Left forelimb (tissue), 1 donor: Measurements from ENCODE around the gene ITGB6.

Source experiments
- DNase-seq: peaks from one replicate; pipeline ENCODE4 v3.0.0-alpha.2; 2018; ENCODE audit warnings: low spot score

The ITGB6 gene

GRCh38 chr2:160199683-160200389 lies at the start of gene ITGB6:
ITGB6 (minus strand) TSS chr2:160200272; CDS start chr2:160200063, 209 bp downstream.
- DNase-seq, result no peak

DNA sequence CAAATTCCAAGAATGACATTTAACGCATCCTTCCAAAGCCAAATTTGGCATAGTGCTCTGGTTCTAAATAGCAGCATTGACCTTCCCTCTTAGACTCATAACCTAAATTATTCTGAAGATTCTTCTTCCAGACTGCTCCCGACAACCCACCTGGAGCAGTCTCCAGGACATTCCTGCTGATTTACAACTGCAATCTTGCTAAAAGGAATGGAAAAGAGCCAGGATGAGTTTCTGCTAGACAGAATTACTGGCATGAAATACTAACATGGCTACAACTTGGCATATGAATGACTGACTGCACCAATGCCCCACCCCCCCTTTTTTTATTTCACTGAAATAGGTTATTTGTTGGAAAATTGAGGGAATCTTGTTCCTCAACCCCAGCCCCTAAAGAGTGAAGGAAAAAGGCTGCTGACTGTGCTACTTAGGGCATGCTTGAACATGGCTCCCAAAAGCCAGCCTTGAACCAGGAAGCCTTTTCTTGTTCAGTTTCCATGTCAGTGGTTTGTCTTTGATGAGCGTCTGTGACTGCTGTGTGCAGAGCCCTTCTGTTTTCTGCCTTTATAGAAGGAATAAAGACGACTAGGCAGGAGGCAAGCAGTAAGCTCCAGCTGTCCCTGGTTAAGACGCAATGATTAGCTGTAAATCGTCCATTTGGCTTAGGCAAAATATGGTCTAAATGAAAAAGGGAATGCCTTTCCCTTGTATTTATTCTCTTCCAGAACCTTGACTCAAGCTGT lies 47.4 kb upstream of the ITGB6 start:
- DNase-seq, result no peak

DNA sequence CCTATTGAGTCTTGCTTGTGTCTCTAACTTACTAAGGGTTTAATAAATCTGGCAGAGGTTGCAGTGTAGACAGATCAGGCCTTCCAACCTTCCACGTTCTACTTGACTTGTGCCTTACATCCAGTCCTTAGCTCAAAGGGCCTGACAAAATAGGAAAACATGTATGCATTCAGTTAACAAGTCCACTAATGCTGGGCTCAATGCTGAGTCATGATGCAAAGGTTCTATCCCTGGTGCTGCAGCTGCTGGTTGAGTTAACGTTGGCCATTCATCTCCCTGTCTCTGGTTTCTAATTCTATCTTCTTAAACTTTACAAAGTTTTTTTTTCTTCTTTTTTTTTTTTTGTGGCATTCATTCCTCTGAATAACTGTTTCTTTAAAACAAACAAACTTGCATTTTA lies 46.3 kb upstream of the ITGB6 start:
- DNase-seq, result no peak

- no peak for DNase-seq
Measured at GRCh38 chr2:160245614-160246155, 45.6 kb upstream of the ITGB6 start.

- DNase-seq, result no peak
Measured at GRCh38 chr2:160242893-160243564, 43.0 kb upstream of the ITGB6 start.

DNA sequence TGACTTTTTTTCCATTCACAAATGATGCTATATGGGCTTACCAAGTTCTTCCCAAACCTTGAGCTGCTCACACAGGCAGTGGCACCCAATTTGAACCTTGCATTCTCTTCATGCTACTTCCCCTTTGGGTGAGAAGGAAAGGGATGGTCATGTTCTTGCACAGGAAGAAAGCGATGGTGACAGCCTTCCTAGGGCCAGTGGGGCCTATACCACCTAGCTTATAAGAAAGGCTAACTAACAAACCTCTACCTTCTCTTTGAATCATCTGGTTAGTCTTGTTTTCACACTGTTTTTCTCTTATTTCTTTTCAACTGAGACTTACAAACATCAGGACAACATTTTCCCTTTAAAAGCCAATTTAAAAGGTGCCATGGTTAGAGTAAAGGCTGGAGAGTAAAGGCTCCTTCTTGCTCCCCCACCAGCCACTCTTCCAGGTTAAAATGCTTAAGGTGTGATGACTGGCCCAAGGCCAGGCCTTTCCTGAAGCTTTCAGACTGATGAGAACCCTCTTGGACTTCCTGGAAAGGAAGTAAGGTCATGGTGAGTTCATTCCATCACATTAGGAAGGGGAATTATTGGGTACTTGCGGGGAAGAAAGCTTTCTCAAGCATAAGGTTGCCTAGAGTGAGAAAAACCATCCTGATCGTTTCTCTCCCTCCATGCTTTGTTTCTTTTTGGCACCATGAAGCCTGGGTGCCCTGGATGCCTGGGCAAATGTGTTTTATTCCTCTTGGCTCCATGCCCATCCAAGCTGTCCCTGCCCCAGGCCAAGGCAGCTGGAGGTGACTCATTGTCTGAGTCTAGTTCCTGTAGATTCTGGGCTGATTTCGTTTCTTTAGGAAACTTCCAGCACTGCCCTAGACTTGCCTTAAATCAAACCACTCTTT lies 41.4 kb upstream of the ITGB6 start:
- DNase-seq, result no peak

GRCh38 chr2:160239436-160239835 lies 39.4 kb upstream of the ITGB6 start:
- DNase-seq, result no peak

DNA sequence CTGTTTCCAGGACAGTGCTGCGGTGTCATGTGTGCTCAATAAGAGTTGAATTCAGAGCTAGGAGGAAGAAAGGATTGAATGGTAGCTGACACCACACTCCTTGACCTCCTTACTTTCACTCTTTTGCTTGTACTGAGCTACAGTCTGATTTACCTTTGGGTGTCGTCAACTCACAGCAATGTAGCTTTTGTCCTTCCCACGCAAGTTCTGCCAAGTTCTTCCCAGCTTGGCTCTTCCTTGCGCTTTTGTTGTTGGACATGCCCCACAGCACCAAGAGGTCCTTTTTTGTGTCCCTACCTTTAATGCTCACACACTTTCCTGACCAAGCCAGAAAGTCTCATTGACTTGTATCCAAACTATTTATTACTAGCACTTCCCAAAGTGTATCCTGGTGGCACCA lies 38.3 kb upstream of the ITGB6 start:
- no peak for DNase-seq

DNA sequence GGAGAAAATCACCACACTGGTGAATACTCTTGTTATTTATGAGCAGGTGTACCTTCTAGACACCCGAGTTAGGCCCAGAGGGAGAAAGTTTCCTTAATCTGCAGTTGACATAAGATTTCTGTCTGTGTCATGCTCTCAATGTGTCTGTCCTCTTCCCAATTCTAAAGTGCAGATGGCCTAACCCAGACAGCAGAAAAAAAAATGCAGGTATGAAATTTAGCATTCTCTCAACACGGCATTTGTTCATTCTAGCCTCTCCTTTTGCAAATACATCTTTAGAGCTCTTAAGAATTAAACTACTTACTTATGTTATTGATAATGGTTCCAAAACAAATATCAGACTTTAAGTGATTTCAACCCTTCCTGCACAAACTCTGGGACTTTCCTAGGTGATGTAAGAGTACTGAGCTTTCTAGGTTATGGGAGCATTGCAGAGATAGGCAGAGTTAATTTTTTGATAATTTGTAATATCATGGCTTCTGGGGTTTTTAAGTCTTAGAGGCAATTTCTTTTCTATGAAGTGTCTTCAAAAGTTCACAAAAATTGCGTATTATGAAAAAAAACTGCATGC lies 32.9 kb upstream of the ITGB6 start:
- no peak for DNase-seq

DNA sequence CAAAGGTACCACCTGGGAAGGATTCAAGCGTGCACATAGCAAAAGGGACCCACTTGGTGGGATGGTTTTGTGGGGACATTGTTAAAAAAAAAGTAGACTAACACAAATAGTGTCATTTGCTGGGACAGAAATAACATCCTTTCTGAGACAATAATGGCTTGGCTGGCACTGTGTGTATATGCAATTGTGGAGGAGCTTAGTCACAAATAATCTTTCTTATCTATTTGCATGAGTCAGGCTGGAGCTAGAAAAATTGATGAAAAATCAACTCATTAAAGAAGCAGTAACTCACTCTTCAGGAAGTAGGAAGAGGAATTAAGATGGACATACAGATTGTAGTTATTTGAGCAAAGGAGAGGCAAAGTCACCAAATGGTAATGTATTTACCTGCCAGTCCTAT lies 29.5 kb upstream of the ITGB6 start:
- no peak for DNase-seq

- DNase-seq, result no peak
Measured at GRCh38 chr2:160228141-160228917, 28.3 kb upstream of the ITGB6 start.

DNA sequence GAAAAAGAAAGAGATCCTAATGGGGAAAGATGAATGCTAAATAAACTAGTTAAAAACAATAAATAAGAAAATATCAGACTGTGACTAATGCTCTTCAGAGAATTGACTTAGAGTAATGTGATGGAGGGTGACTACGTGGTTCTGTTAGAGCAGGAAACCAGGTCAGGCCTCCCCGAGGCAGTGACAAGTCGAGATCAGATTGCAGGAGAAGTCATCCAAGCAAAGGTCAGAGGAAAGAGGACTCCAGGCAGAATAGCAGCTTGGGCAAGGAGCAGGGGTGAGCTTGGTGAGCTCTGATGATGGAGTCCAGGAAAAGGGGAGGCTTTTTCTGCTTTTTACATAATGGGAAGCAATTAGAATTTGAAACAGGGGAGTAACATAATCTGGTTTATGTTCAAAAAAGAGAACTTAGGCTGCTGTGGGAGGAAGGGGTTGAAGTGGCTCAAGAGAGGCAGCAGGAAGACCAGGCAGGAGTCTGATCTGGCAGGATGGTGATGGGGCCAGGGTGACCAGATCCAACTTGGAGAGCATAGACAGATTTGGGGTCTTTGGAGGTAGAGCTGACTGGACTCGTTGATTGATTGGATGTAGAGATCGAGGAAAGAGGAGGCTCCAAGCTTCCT lies 27.3 kb upstream of the ITGB6 start:
- no peak for DNase-seq

- no peak for DNase-seq
Measured at GRCh38 chr2:160226367-160226766, 26.3 kb upstream of the ITGB6 start.

DNA sequence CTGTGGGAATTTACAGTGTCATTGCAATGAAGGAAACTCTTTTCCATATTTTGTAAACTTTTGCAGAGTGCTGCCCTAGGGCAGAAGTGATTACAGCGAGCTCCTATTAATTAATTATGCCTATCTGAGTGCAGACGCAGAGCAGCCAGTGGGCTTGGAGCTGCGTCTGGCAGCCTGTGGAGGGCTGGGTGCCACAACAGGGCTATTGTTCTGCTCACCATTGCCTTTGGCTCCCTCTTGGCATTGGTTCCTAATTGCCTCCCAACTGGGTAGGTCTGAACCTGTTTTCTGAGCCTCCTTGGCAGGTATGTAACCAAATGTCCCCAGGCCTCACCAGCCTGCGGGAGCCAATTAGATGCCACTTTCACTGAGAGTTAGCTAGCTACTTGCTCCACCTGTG lies 25.6 kb upstream of the ITGB6 start:
- DNase-seq, result no peak

DNA sequence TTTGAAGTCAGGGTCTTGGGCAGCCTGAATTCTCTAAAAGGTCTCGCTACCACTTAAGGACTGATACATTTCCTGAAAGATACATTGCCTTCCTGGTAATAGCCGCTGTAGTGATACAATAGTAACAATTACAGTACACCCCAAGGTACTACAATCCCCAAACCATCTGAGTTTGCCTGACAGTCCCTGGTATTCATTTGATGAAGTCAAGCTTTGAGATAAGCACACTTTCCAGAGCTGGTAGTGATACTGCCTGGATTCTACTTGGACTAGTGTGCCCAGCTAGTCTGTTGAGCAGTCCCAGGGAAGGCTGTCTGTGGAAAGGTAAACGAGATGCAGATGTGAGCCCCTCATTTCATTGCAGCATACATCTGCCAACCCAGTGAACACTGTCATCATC lies 24.4 kb upstream of the ITGB6 start:
- no peak for DNase-seq

DNA sequence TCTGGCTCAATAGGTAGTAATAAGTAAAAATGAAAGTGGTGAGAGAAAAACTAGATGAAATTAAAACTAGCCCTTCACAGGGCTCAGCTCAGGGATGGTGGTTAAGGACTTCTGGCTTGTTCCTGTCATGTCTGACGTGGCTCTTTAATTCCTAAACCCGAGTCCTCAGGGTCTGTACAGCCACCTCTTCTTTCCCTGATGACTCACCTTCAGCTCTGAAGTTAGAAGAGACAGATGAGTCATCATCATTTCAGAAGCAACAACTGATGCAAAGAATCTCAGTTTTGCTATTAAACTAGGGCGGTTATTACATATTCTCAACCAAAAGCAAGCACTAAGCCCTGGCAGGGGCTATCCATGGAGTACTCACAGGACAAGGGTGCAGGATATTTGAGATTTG lies 24.0 kb upstream of the ITGB6 start:
- DNase-seq, result no peak

GRCh38 chr2:160223560-160223959 lies 23.5 kb upstream of the ITGB6 start:
- DNase-seq, result no peak

DNA sequence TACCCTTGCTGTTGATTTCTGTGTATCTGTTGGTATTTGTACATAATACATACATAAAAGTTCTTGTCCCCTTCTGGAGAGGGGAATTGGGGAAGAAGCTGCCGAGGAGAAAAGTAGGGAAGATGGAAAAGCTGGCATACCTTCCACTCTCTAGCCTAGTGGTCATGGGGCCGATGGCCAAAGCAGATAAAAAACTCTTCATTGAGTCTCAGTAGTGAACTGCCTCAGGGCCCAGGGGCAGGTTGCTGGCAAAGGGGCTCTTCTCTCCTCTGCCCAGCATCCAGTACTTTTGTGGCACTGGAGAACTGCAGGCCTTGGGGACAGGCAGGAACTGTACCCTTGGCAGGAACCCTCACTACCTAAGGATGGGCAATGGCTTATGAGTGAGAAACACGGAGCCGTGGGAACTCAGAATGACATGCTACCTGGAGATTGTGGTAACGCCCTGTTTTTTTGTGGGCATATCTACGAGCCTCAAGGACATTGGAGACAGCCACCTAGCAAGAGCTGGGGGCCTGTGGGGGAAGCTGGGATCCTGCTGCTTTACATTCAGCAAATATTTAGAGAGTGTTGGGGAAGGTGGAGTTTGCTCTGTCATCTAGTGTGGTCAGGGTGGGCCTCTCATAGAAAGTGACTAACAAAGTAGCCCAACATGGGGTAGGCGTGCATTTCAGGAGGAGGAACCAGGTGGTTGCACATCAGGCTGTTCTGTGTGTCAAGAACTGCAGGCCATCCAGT lies 22.6 kb upstream of the ITGB6 start:
- no peak for DNase-seq
